Tibial artery (tissue), 4 donors: ENCODE data around the gene MYL3.

ENCODE experiments used
- DNase-seq, 2 donors: peaks; one replicate each; pipeline ENCODE4 v3.0.0-alpha.2; 2019
- H3K27ac ChIP-seq, 2 donors: fragments of 200-600 bp; sonication (generic) in 1 of 2; 1 replicate in 1 of 2; 2 replicates in 1 of 2; pipeline ENCODE4 v1.5.1; 2018 to 2019; ENCODE audit warnings: mild to moderate bottlenecking in 1 of 2
- H3K27me3 ChIP-seq, 2 donors: fragments of 200-600 bp; sonication (generic) in 1 of 2; one replicate each; pipeline versions ENCODE4 v1.5.1 to v1.6.0; 2016 to 2019
- H3K36me3 ChIP-seq, 3 donors: fragments of 200-600 bp; sonication (generic) in 2 of 3; one replicate each; pipeline ENCODE4 v1.5.1; 2016 to 2019; ENCODE audit warnings: mild to moderate bottlenecking in 2 of 3
- H3K4me1 ChIP-seq, 4 donors: fragments of 200-600 bp; sonication (generic) in 2 of 4; 1 replicate in 3 of 4; 2 replicates in 1 of 4; pipeline ENCODE4 v1.5.1; 2016 to 2019
- H3K4me3 ChIP-seq, 2 donors: fragments of 200-600 bp; sonication (generic) in 1 of 2; 1 replicate in 1 of 2; 2 replicates in 1 of 2; pipeline ENCODE4 v1.5.1; 2018 to 2019; ENCODE audit warnings: mild to moderate bottlenecking in 2 of 2
- H3K9me3 ChIP-seq, 3 donors: fragments of 200-600 bp; sonication (generic) in 1 of 3; one replicate each; pipeline ENCODE4 v1.5.1; 2016 to 2019
- CTCF ChIP-seq, 2 experiments: fragments of 200-600 bp in 1 of 2; fragments of 450-650 bp in 1 of 2; IDR thresholded peaks; one replicate each; pipeline ENCODE4 v1.5.1; 2017 to 2019; ENCODE audit warnings: antibody characterized with exemption in 2 of 2, mild to moderate bottlenecking in 1 of 2, moderate library complexity in 1 of 2
- intact Hi-C: fragments of 100-400 bp; cut with DNase I; formaldehyde crosslinking; loops from one replicate; pipeline ENCODE4 v1.15.0; 2023; ENCODE audit warnings: low total_unique reads

Gene MYL3

GRCh38 chr3:46884929-46885328, 21.7 kb upstream of the MYL3 start:
- Histone ChIP-seq H3K9me3 (no peaks in the 10 kb centered on the region), H3K36me3 (no peaks in the 10 kb centered on the region), H3K27me3 (no peaks in the 10 kb centered on the region), H3K27ac (no peak overlapping the region), H3K4me1 (peaks cover 0 to 53% (median 28%) of the 10 kb centered on the region in 4 donors), H3K4me3 (no peak overlapping the region)
- no peak for TF ChIP-seq CTCF (IDR thresholded peaks at IDR 0.05)
- DNase-seq: no peak
- intact Hi-C loops: no loop called here

GRCh38 chr3:46884427-46884826, 21.2 kb upstream of the MYL3 start:
- H3K36me3 ChIP-seq: no peaks in the 10 kb centered on the region
- H3K4me3 ChIP-seq: peak overlapping the region in 1 of 2 donors; percentile 73
- peaks cover 0 to 48% (median 25%) of the 10 kb centered on the region in 4 donors for H3K4me1 ChIP-seq
- H3K27me3 ChIP-seq: no peaks in the 10 kb centered on the region
- intact Hi-C loops: no loop called here
- H3K9me3 ChIP-seq: no peaks in the 10 kb centered on the region
- no peak for TF ChIP-seq CTCF (IDR thresholded peaks at IDR 0.05)
- DNase-seq: no peak
- H3K27ac ChIP-seq: no peak overlapping the region

- Histone ChIP-seq H3K9me3 (no peaks in the 10 kb centered on the region), H3K4me1 (peaks cover 0 to 47% (median 24%) of the 10 kb centered on the region in 4 donors), H3K36me3 (no peaks in the 10 kb centered on the region), H3K4me3 (peak overlapping the region; percentile 73 to 88), H3K27ac (peak overlapping the region; percentile 92 to 96), H3K27me3 (no peaks in the 10 kb centered on the region)
- DNase-seq: no peak
- no peak for TF ChIP-seq CTCF (IDR thresholded peaks at IDR 0.05)
- intact Hi-C loops: no loop called here
Measured at GRCh38 chr3:46883830-46884185, 20.6 kb upstream of the MYL3 start.

GRCh38 chr3:46883054-46883829, 20.0 kb upstream of the MYL3 start:
- Histone ChIP-seq H3K9me3 (no peaks in the 10 kb centered on the region), H3K4me3 (peak overlapping the region; percentile 73 to 88), H3K27ac (peak overlapping the region; percentile 92 to 96), H3K4me1 (peaks cover 0 to 45% (median 27%) of the 10 kb centered on the region in 4 donors), H3K27me3 (no peaks in the 10 kb centered on the region), H3K36me3 (no peaks in the 10 kb centered on the region)
- DNase-seq: no peak
- intact Hi-C loops: no loop called here
- peak in 1 of 2 experiments; percentile 19 for TF ChIP-seq CTCF (IDR thresholded peaks at IDR 0.05)

- H3K4me1 ChIP-seq: peaks cover 0 to 45% (median 27%) of the 10 kb centered on the region in 4 donors
- H3K27me3 ChIP-seq: no peaks in the 10 kb centered on the region
- no peak for TF ChIP-seq CTCF (IDR thresholded peaks at IDR 0.05)
- intact Hi-C loops: no loop called here
- no peaks in the 10 kb centered on the region for H3K9me3 ChIP-seq
- peak overlapping the region; percentile 92 to 96 for H3K27ac ChIP-seq
- H3K36me3 ChIP-seq: no peaks in the 10 kb centered on the region
- DNase-seq: peak; percentile 44 to 76
- peak overlapping the region; percentile 73 to 88 for H3K4me3 ChIP-seq
Measured at GRCh38 chr3:46882377-46883053, 19.3 kb upstream of the MYL3 start.
